Upper lobe of left lung (tissue), 6 donors: Measurements from ENCODE around the gene LMOD1. TPM values are rescaled to one million over a fixed set of nuclear protein-coding genes. Genes with fewer than 3 reads are reported as not detected.

Experiments
- ATAC-seq, 2 donors: fragments of 200-7000 bp; cut with Tn5 transposase; one replicate each; pipeline ENCODE4 v1.9.1; 2022; ENCODE audit warnings: mild to moderate bottlenecking in 2 of 2, moderate library complexity in 2 of 2; ENCODE audit not compliant: low FRiP score in 2 of 2
- DNase-seq, 2 donors: peaks; one replicate each; pipeline ENCODE4 v3.0.0-alpha.2; 2019 to 2020
- H3K27ac ChIP-seq, 4 donors: fragments of 200-600 bp; sonication (generic); one replicate each; pipeline ENCODE4 v1.5.1; 2016 to 2019
- H3K27me3 ChIP-seq, 4 donors: fragments of 200-600 bp; sonication (generic); one replicate each; pipeline ENCODE4 v1.5.1; 2017 to 2019
- H3K36me3 ChIP-seq, 4 donors: fragments of 200-600 bp; sonication (generic); one replicate each; pipeline ENCODE4 v1.5.1; 2016 to 2019
- H3K4me1 ChIP-seq, 4 donors: fragments of 200-600 bp; sonication (generic); one replicate each; pipeline ENCODE4 v1.5.1; 2018 to 2019
- H3K4me3 ChIP-seq, 4 donors: fragments of 200-600 bp; sonication (generic); one replicate each; pipeline ENCODE4 v1.5.1; 2017 to 2019; ENCODE audit warnings: mild to moderate bottlenecking in 2 of 4, moderate library complexity in 1 of 4
- H3K9me3 ChIP-seq, 4 donors: fragments of 200-600 bp; sonication (generic); one replicate each; pipeline ENCODE4 v1.5.1; 2018 to 2019
- EP300 ChIP-seq, 4 donors: sonication (generic); formaldehyde crosslinking; IDR thresholded peaks; one replicate each; pipeline ENCODE4 v1.5.1; 2017; ENCODE audit warnings: antibody characterized with exemption in 4 of 4, control low read depth in 2 of 4
- POLR2A ChIP-seq, 4 donors: fragments of 450-650 bp; IDR thresholded peaks; one replicate each; pipeline ENCODE4 v1.5.1; 2016 to 2017; ENCODE audit warnings: antibody characterized with exemption in 4 of 4, mild to moderate bottlenecking in 2 of 4
- POLR2AphosphoS5 ChIP-seq, 2 donors: sonication (generic); formaldehyde crosslinking; IDR thresholded peaks; one replicate each; pipeline ENCODE4 v1.5.1; 2017; ENCODE audit warnings: antibody characterized with exemption in 2 of 2
- WGBS, 2 donors: methylation state at CpG; one replicate each; pipeline ENCODE4 v1.1.5; 2017 to 2018; 5-methylcytosine and 5-hydroxymethylcytosine counted together
- total RNA-seq, 6 donors: library from RNA; depleted of rRNA in 4 of 6; stranded (reverse); fragments of >200 nt in 4 of 6; gene quantifications; one replicate each; pipeline versions ENCODE4 v1.1.0 to v1.2.1, GENCODE V29; 2016 to 2021
- TF ChIP-seq, protein P1 (sequence below), 6 experiments: fragments of 450-650 bp in 4 of 6; fragments of 200-600 bp in 2 of 6; sonication (generic) in 2 of 6; IDR thresholded peaks; one replicate each; pipeline ENCODE4 v1.5.1; 2016 to 2019; ENCODE audit warnings: antibody characterized with exemption in 6 of 6
- donor health status: DM: no; HTN: no; CAD: no; lungs with moderate emphysema.
- donor health status: DM: no; HTN: yes; CAD: no; lungs with severe emphysema.

Gene LMOD1
- total RNA-seq, 6 donors from 2014 or later: 16.6 to 28.1 (median 22.9) TPM

DNA sequence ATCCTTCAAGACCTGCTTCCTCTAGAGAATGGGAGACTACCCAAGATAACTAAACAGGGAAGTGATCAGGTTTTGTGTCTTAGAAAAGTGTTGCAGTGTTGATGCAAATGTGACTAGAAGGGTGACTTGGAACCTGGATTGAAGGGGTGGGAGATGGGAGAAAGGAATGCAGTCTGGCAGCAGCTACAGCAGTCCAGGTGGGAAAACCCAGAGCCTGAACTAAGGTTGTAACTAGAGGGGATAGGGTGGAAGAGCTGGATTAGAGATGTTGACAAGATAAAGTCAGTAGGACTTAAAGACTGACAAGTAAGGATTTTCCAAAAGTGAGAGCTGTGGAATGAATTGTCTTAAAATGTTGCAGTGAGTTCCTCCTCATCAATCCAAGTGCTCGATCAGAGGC lies 64.7 kb downstream of the LMOD1 start:
- TF ChIP-seq POLR2AphosphoS5 (IDR thresholded peaks at IDR 0.05): no peak
- no peak for TF ChIP-seq EP300 (IDR thresholded peaks at IDR 0.05)
- ATAC-seq: no peak
- DNase-seq: no peak
- H3K4me3 ChIP-seq: no peak overlapping the region
- peaks cover 0 to 2% (median 0%) of the 10 kb centered on the region in 4 donors for H3K36me3 ChIP-seq
- no peaks in the 10 kb centered on the region for H3K27me3 ChIP-seq
- 88 to 90% methylated on average over 1 of the region's 1 CpG for whole genome bisulfite sequencing, 2 donors
- no peak overlapping the region for H3K27ac ChIP-seq
- H3K9me3 ChIP-seq: no peaks in the 10 kb centered on the region
- H3K4me1 ChIP-seq: peaks cover 5 to 23% (median 8%) of the 10 kb centered on the region in 4 donors

- TF ChIP-seq POLR2AphosphoS5 (IDR thresholded peaks at IDR 0.05) (no peak), POLR2A (IDR thresholded peaks at IDR 0.05) (no peak), EP300 (IDR thresholded peaks at IDR 0.05) (no peak)
- TF ChIP-seq, protein P1, sequence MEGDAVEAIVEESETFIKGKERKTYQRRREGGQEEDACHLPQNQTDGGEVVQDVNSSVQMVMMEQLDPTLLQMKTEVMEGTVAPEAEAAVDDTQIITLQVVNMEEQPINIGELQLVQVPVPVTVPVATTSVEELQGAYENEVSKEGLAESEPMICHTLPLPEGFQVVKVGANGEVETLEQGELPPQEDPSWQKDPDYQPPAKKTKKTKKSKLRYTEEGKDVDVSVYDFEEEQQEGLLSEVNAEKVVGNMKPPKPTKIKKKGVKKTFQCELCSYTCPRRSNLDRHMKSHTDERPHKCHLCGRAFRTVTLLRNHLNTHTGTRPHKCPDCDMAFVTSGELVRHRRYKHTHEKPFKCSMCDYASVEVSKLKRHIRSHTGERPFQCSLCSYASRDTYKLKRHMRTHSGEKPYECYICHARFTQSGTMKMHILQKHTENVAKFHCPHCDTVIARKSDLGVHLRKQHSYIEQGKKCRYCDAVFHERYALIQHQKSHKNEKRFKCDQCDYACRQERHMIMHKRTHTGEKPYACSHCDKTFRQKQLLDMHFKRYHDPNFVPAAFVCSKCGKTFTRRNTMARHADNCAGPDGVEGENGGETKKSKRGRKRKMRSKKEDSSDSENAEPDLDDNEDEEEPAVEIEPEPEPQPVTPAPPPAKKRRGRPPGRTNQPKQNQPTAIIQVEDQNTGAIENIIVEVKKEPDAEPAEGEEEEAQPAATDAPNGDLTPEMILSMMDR (IDR thresholded peaks at IDR 0.05): no peak
- no peak for ATAC-seq
- Histone ChIP-seq H3K4me3 (no peak overlapping the region), H3K27ac (no peak overlapping the region), H3K27me3 (no peaks in the 10 kb centered on the region), H3K4me1 (peaks cover 5 to 23% (median 8%) of the 10 kb centered on the region in 4 donors), H3K9me3 (no peaks in the 10 kb centered on the region), H3K36me3 (peaks cover 0 to 7% (median 2%) of the 10 kb centered on the region in 4 donors)
- DNase-seq: no peak
- WGBS, 2 donors: 57 to 69% methylated on average over 6 of the region's 6 CpGs
Observed at GRCh38 chr1:201880928-201881571, 65.3 kb downstream of the LMOD1 start.

DNA sequence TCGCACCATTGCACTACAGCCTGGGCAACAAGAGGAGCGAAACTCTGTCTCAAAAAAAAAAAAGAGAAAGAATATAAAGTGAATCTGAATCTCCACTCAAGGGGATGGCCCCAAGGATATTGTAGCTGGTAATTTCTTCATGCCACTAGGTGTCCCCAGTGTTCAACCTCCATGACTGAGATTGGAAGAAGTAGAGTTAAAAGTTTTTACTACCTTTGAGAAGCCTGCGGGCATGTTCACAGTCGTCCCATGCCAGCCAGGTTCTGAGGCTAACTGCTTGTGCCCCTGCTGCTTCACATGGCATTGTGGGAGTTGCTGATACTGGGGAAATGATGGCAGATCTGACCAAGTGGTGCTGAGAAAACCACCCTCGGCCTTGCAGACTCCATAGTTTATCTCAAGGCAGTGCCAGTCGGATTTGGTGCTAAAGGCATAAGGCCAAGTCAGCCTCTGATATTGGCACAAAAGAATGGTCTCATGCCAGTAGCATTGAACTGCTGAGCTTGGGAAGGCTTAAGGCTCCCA lies 68.4 kb downstream of the LMOD1 start:
- Histone ChIP-seq H3K36me3 (peaks cover 3 to 33% (median 20%) of the 10 kb centered on the region in 4 donors), H3K4me1 (no peaks in the 10 kb centered on the region), H3K4me3 (no peak overlapping the region), H3K27ac (no peak overlapping the region), H3K9me3 (no peaks in the 10 kb centered on the region), H3K27me3 (no peaks in the 10 kb centered on the region)
- TF ChIP-seq POLR2A (IDR thresholded peaks at IDR 0.05): no peak
- TF ChIP-seq, protein P1 (IDR thresholded peaks at IDR 0.05): peak; percentile 14 to 59 (median 44)
- TF ChIP-seq POLR2AphosphoS5 (IDR thresholded peaks at IDR 0.05): no peak
- no peak for TF ChIP-seq EP300 (IDR thresholded peaks at IDR 0.05)
- DNase-seq (no peak), ATAC-seq (peak; percentile 60 to 81)
- 49 to 50% methylated on average over 5 to 6 of the region's 6 CpGs for WGBS, 2 donors

- ATAC-seq (no peak), DNase-seq (no peak)
- no peaks in the 10 kb centered on the region for H3K27me3 ChIP-seq
- H3K4me3 ChIP-seq: no peak overlapping the region
- WGBS, 2 donors: 61 to 66% methylated on average over 8 of the region's 8 CpGs
- H3K27ac ChIP-seq: no peak overlapping the region
- H3K36me3 ChIP-seq: peaks cover 12 to 49% (median 37%) of the 10 kb centered on the region in 4 donors
- no peaks in the 10 kb centered on the region for H3K9me3 ChIP-seq
- no peak for TF ChIP-seq POLR2AphosphoS5 (IDR thresholded peaks at IDR 0.05)
- no peak for TF ChIP-seq POLR2A (IDR thresholded peaks at IDR 0.05)
- TF ChIP-seq, protein P1 (IDR thresholded peaks at IDR 0.05): peak in 2 of 6 experiments; percentile 31 to 35
- no peak for TF ChIP-seq EP300 (IDR thresholded peaks at IDR 0.05)
- no peaks in the 10 kb centered on the region for H3K4me1 ChIP-seq
Observed at GRCh38 chr1:201876148-201876818, 70.1 kb downstream of the LMOD1 start.

GRCh38 chr1:201874672-201875071 lies 71.7 kb downstream of the LMOD1 start:
- Histone ChIP-seq H3K27ac (no peak overlapping the region), H3K9me3 (no peaks in the 10 kb centered on the region), H3K4me3 (no peak overlapping the region), H3K27me3 (no peaks in the 10 kb centered on the region), H3K36me3 (peaks cover 24 to 65% (median 52%) of the 10 kb centered on the region in 4 donors), H3K4me1 (no peaks in the 10 kb centered on the region)
- 100% methylated on average over 1 of the region's 1 CpG; no CpG with 5 or more reads in 1 of the 2 donors for WGBS, 2 donors
- DNase-seq (no peak), ATAC-seq (no peak)
- no peak for TF ChIP-seq POLR2AphosphoS5 (IDR thresholded peaks at IDR 0.05)
- TF ChIP-seq, protein P1 (IDR thresholded peaks at IDR 0.05): no peak
- no peak for TF ChIP-seq EP300 (IDR thresholded peaks at IDR 0.05)
